H1 (cell line): ENCODE data around the gene CACNA1A. TPM values are rescaled to one million over a fixed set of nuclear protein-coding genes. Genes with fewer than 3 reads are reported as not detected.

Source experiments
- BACH1 ChIP-seq: IDR thresholded peaks from 2 replicates; pipeline ENCODE4 v1.6.1; 2012; ENCODE audit warnings: low read length, improper control_type of control experiment
- GABPA ChIP-seq: IDR thresholded peaks from 2 replicates; pipeline ENCODE4 v1.6.1; 2011; ENCODE audit warnings: mild to moderate bottlenecking, low read length, moderate library complexity, borderline replicate concordance; ENCODE audit not compliant: insufficient read depth
- POU5F1 ChIP-seq: IDR thresholded peaks from 2 replicates; pipeline ENCODE4 v1.6.1; 2011; ENCODE audit warnings: low read depth, mild to moderate bottlenecking, low read length, moderate library complexity
- RAD21 ChIP-seq, 2 experiments: IDR thresholded peaks in 1 of 2; conservative IDR thresholded peaks in 1 of 2; 2 replicates each; pipeline ENCODE4 v1.6.1; 2011; ENCODE audit warnings: low read depth in 2 of 2, low read length in 2 of 2, improper control_type of control experiment in 1 of 2, inconsistent platforms in 1 of 2, mild to moderate bottlenecking in 1 of 2, moderate library complexity in 1 of 2
- SIX5 ChIP-seq: IDR thresholded peaks from 2 replicates; pipeline ENCODE4 v1.6.1; 2011; ENCODE audit warnings: mild to moderate bottlenecking, low read depth, low read length
- SP4 ChIP-seq: IDR thresholded peaks from 2 replicates; pipeline ENCODE4 v1.6.1; 2012; ENCODE audit warnings: low read length, inconsistent platforms
- polyA plus RNA-seq, 7 experiments: library from polyadenylated mRNA; depleted of rRNA in 3 of 7; stranded (reverse) in 5 of 7; unstranded in 2 of 7; fragments of >200 nt in 5 of 7; fragments of 200-250 nt in 2 of 7; gene quantifications; 1 replicate in 5 of 7; 2 replicates in 1 of 7; 4 replicates in 1 of 7; pipeline versions ENCODE4 v1.2.1 to v1.2.3, GENCODE V29; 2011 to 2013; ENCODE audit warnings: missing spikeins in 2 of 7, mixed read lengths in 2 of 7
- total RNA-seq: library from RNA; stranded (reverse); fragmentation: NEBNext Ultra II Directional; extraction: Animal tissue kit (Norgen Biotek cat#: 25700); gene quantifications from 2 replicates; pipeline ENCODE4 v1.2.1, GENCODE V29; 2021

CACNA1A gene
- total and polyA plus RNA-seq, 2 of the 8 experiments (the other 6 are each of a cell fraction or from before 2014, with no cell fraction given), result 10.7 to 25.3 TPM

DNA sequence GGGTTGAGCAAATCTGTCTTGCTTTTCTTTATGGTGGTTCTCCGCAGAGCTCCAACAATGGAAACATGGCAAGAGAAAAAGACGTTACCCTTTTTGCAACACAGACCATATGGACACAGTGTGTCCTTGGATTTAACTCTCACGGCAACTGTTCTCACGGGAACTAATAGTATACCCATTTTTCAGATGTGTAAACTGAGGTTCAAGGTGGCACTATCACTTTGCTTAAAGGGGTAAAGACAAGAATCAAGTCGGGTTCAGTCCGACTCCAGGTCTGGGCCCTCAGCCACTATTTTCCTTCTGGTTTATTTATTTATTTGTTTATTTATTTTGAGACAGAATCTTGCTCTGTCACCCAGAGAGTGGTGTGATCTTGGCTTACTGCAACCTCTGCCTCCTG, 176.0 kb downstream of the CACNA1A start (continued):
- TF ChIP-seq POU5F1, result no peak
- TF ChIP-seq BACH1, result no peak
- TF ChIP-seq SP4, result no peak
- no peak for TF ChIP-seq SIX5
- no peak for TF ChIP-seq GABPA
- TF ChIP-seq RAD21 (IDR thresholded peaks at IDR 0.05 in 1 of 2, conservative IDR thresholded peaks at IDR 0.05 in 1 of 2; ENCODE audit: low read depth in 2 of 2, low read length in 2 of 2), result no peak
